ENCODE results near the gene CFAP161. TPM values are rescaled to one million over a fixed set of nuclear protein-coding genes. Genes with fewer than 3 reads are reported as not detected.

CFAP161 gene
- total RNA-seq, 1 experiment from 2014 or later = not detected

- TF ChIP-seq CTCF (IDR thresholded peaks at IDR 0.05; ENCODE audit: unreplicated experiment) = no peak
- peak; percentile 49 for DNase-seq
- Mint-ChIP-seq H3K4me1 (ENCODE audit: low read depth, unreplicated experiment) (peaks cover 16% of the 10 kb centered on the region), H3K9me3 (ENCODE audit: low read depth, unreplicated experiment) (no peaks in the 10 kb centered on the region), H3K4me3 (ENCODE audit: low read depth, unreplicated experiment) (no peak overlapping the region), H3K27ac (ENCODE audit: unreplicated experiment) (no peak overlapping the region), H3K27me3 (ENCODE audit: unreplicated experiment) (peaks cover 50% of the 10 kb centered on the region), H3K36me3 (ENCODE audit: insufficient read depth, unreplicated experiment) (no peaks in the 10 kb centered on the region)
- CTCF ChIA-PET = interaction anchor here (1.0 to 2.7 kb wide), 3 partner anchors 8 to 153 kb away, joined by 3 to 19 read pairs (median 3); no protein-coding TSS in a partner anchor
- intact Hi-C loops (cut with micrococcal nuclease; ENCODE audit: unreplicated experiment) = no loop called here
- BruUV-seq (replicated peaks) = no TSS peak
Observed at GRCh38 chr15:81113204-81113657, 20.8 kb upstream of the CFAP161 start.

- intact Hi-C loops (cut with micrococcal nuclease; ENCODE audit: unreplicated experiment) = no loop called here
Observed at GRCh38 chr15:81113861-81114291, 20.2 kb upstream of the CFAP161 start.

GRCh38 chr15:81115054-81115939 is 18.8 kb upstream of the CFAP161 start:
- H3K4me1 Mint-ChIP-seq (ENCODE audit: low read depth, unreplicated experiment) = peaks cover 16% of the 10 kb centered on the region

More at GRCh38 chr15:81113861-81114291, 20.2 kb upstream of the CFAP161 start:
- peaks cover 48% of the 10 kb centered on the region for H3K27me3 Mint-ChIP-seq (ENCODE audit: unreplicated experiment)
- H3K36me3 Mint-ChIP-seq (ENCODE audit: insufficient read depth, unreplicated experiment) = no peaks in the 10 kb centered on the region
- H3K27ac Mint-ChIP-seq (ENCODE audit: unreplicated experiment) = no peak overlapping the region
- TF ChIP-seq CTCF (IDR thresholded peaks at IDR 0.05; ENCODE audit: unreplicated experiment) = no peak
- CTCF ChIA-PET = interaction anchor here (0.7 to 2.7 kb wide), 5 partner anchors 9 to 152 kb away, joined by 3 to 19 read pairs (median 4); no protein-coding TSS in a partner anchor
- no TSS peak for BruUV-seq (replicated peaks)
- no peaks in the 10 kb centered on the region for H3K9me3 Mint-ChIP-seq (ENCODE audit: low read depth, unreplicated experiment)
- H3K4me3 Mint-ChIP-seq (ENCODE audit: low read depth, unreplicated experiment) = no peak overlapping the region
- DNase-seq = no peak
- peaks cover 16% of the 10 kb centered on the region for H3K4me1 Mint-ChIP-seq (ENCODE audit: low read depth, unreplicated experiment)

GRCh38 chr15:81117136-81117535 is 16.9 kb upstream of the CFAP161 start:
- peaks cover 16% of the 10 kb centered on the region for H3K27me3 Mint-ChIP-seq (ENCODE audit: unreplicated experiment)
- no peaks in the 10 kb centered on the region for H3K9me3 Mint-ChIP-seq (ENCODE audit: low read depth, unreplicated experiment)
- no peak for TF ChIP-seq CTCF (IDR thresholded peaks at IDR 0.05; ENCODE audit: unreplicated experiment)
- BruUV-seq (replicated peaks) = no TSS peak
- no peak overlapping the region for H3K4me3 Mint-ChIP-seq (ENCODE audit: low read depth, unreplicated experiment)
- H3K27ac Mint-ChIP-seq (ENCODE audit: unreplicated experiment) = no peak overlapping the region
- intact Hi-C loops (cut with micrococcal nuclease; ENCODE audit: unreplicated experiment) = no loop called here
- H3K4me1 Mint-ChIP-seq (ENCODE audit: low read depth, unreplicated experiment) = peaks cover 16% of the 10 kb centered on the region
- H3K36me3 Mint-ChIP-seq (ENCODE audit: insufficient read depth, unreplicated experiment) = no peaks in the 10 kb centered on the region
- no peak for DNase-seq
- CTCF ChIA-PET = interaction anchor here (0.6 kb wide), 1 partner anchor 12 kb away, joined by 4 read pairs; no protein-coding TSS in a partner anchor

More at GRCh38 chr15:81115054-81115939, 18.8 kb upstream of the CFAP161 start:
- CTCF ChIA-PET = interaction anchor here (0.8 to 1.0 kb wide), 2 partner anchors 33 to 151 kb away, joined by 3 to 5 read pairs; no protein-coding TSS in a partner anchor
- no peaks in the 10 kb centered on the region for H3K36me3 Mint-ChIP-seq (ENCODE audit: insufficient read depth, unreplicated experiment)
- H3K9me3 Mint-ChIP-seq (ENCODE audit: low read depth, unreplicated experiment) = no peaks in the 10 kb centered on the region
- DNase-seq = no peak
- no peak overlapping the region for H3K27ac Mint-ChIP-seq (ENCODE audit: unreplicated experiment)
- peaks cover 34% of the 10 kb centered on the region for H3K27me3 Mint-ChIP-seq (ENCODE audit: unreplicated experiment)
- no TSS peak for BruUV-seq (replicated peaks)
- no peak overlapping the region for H3K4me3 Mint-ChIP-seq (ENCODE audit: low read depth, unreplicated experiment)
- no peak for TF ChIP-seq CTCF (IDR thresholded peaks at IDR 0.05; ENCODE audit: unreplicated experiment)
- intact Hi-C loops (cut with micrococcal nuclease; ENCODE audit: unreplicated experiment) = no loop called here
